Stimulated activated naive B cell treated with anti-CD40 and anti-IgM and Interleukin-4, amounts not matched to agents 10 μg/mL and 1 μg/mL and 100 μg/mL, for 72 hours (primary cell): ENCODE measurements around the gene UTP4.

Experiments
- ATAC-seq, 2 donors: fragments of 150-1000 bp; cut with Tn5 transposase; replicated peaks; 2 replicates each; pipeline ENCODE4 v1.10.0; 2021; ENCODE audit warnings: moderate library complexity in 1 of 2
- DNase-seq: peaks from one replicate; pipeline ENCODE4 v3.0.0; 2021
- H3K27ac Mint-ChIP-seq: one replicate; pipeline ENCODE4 v1.8.0; 2022; ENCODE audit warnings: mild to moderate bottlenecking, mixed read lengths
- H3K27me3 Mint-ChIP-seq, 2 donors: one replicate each; pipeline ENCODE4 v1.8.0; 2022; ENCODE audit warnings: mixed read lengths in 2 of 2
- H3K36me3 Mint-ChIP-seq, 2 donors: one replicate each; pipeline ENCODE4 v1.8.0; 2022; ENCODE audit warnings: mixed read lengths in 2 of 2, mild to moderate bottlenecking in 1 of 2
- H3K4me1 Mint-ChIP-seq, 2 donors: one replicate each; pipeline ENCODE4 v1.8.0; 2022; ENCODE audit warnings: mixed read lengths in 2 of 2, mild to moderate bottlenecking in 1 of 2
- H3K4me3 Mint-ChIP-seq, 2 donors: one replicate each; pipeline ENCODE4 v1.8.0; 2022; ENCODE audit warnings: mild to moderate bottlenecking in 2 of 2, mixed read lengths in 2 of 2, moderate library complexity in 1 of 2
- H3K9me3 Mint-ChIP-seq, 2 donors: one replicate each; pipeline ENCODE4 v1.8.0; 2022; ENCODE audit warnings: mixed read lengths in 2 of 2, mild to moderate bottlenecking in 1 of 2

UTP4 gene

GRCh38 chr16:69132424-69133252, at the start of gene UTP4, which contains the start of gene CHTF8:
Gene UTP4 (plus strand): TSS chr16:69132649. CDS start chr16:69133460, 811 bp downstream.
Gene CHTF8 (minus strand): TSS chr16:69132588. CDS start chr16:69121458, 11,130 bp downstream.
- Mint-ChIP-seq H3K4me1 (peaks cover 28 to 58% of the 10 kb centered on the region in 2 donors), H3K36me3 (peaks cover 22 to 39% of the 10 kb centered on the region in 2 donors), H3K4me3 (peak within 1 kb of the TSS; percentile 97 to 98), H3K27me3 (no peaks in the 10 kb centered on the region), H3K27ac (peak within 1 kb of the TSS; percentile 95), H3K9me3 (no peaks in the 10 kb centered on the region)
- peak; percentile 83 for DNase-seq
- ATAC-seq, result peak; percentile 96

- DNase-seq, result no peak
- Mint-ChIP-seq H3K27me3 (no peaks in the 10 kb centered on the region), H3K4me1 (peaks cover 0 to 1% of the 10 kb centered on the region in 2 donors), H3K9me3 (no peaks in the 10 kb centered on the region), H3K4me3 (no peak overlapping the region), H3K27ac (no peak overlapping the region), H3K36me3 (peaks cover 11 to 37% of the 10 kb centered on the region in 2 donors)
- ATAC-seq, result no peak
Observed at GRCh38 chr16:69083306-69083941, 49.0 kb upstream of the UTP4 start.

- no peaks in the 10 kb centered on the region for H3K9me3 Mint-ChIP-seq
- H3K36me3 Mint-ChIP-seq, result peaks cover 11 to 36% of the 10 kb centered on the region in 2 donors
Observed at GRCh38 chr16:69084289-69084688, 48.2 kb upstream of the UTP4 start.

GRCh38 chr16:69085032-69085695, 47.3 kb upstream of the UTP4 start:
- no peak for DNase-seq
- Mint-ChIP-seq H3K36me3 (peaks cover 11 to 33% of the 10 kb centered on the region in 2 donors), H3K9me3 (no peaks in the 10 kb centered on the region), H3K27me3 (no peaks in the 10 kb centered on the region), H3K4me3 (no peak overlapping the region), H3K4me1 (peaks cover 3 to 5% of the 10 kb centered on the region in 2 donors), H3K27ac (no peak overlapping the region)
- ATAC-seq, result no peak

More at GRCh38 chr16:69084289-69084688, 48.2 kb upstream of the UTP4 start:
- H3K27me3 Mint-ChIP-seq, result no peaks in the 10 kb centered on the region
- H3K27ac Mint-ChIP-seq, result no peak overlapping the region
- H3K4me3 Mint-ChIP-seq, result no peak overlapping the region
- DNase-seq (no peak), ATAC-seq (no peak)
- peaks cover 3% of the 10 kb centered on the region in 2 donors for H3K4me1 Mint-ChIP-seq

- Mint-ChIP-seq H3K36me3 (peaks cover 11 to 33% of the 10 kb centered on the region in 2 donors), H3K4me3 (no peak overlapping the region), H3K9me3 (no peaks in the 10 kb centered on the region), H3K4me1 (peaks cover 3 to 5% of the 10 kb centered on the region in 2 donors), H3K27ac (peak overlapping the region; percentile 78), H3K27me3 (no peaks in the 10 kb centered on the region)
- DNase-seq (no peak), ATAC-seq (no peak)
Observed at GRCh38 chr16:69087161-69087581, 45.3 kb upstream of the UTP4 start.

- H3K9me3 Mint-ChIP-seq, result no peaks in the 10 kb centered on the region
- no peak overlapping the region for H3K4me3 Mint-ChIP-seq
- peak overlapping the region; percentile 43 for H3K27ac Mint-ChIP-seq
- DNase-seq, result no peak
- H3K36me3 Mint-ChIP-seq, result peaks cover 6 to 23% of the 10 kb centered on the region in 2 donors
- no peak for ATAC-seq
- peaks cover 3 to 7% of the 10 kb centered on the region in 2 donors for H3K4me1 Mint-ChIP-seq
- H3K27me3 Mint-ChIP-seq, result no peaks in the 10 kb centered on the region
Observed at GRCh38 chr16:69088684-69089083, 43.8 kb upstream of the UTP4 start.

GRCh38 chr16:69089091-69089910, 43.1 kb upstream of the UTP4 start:
- Mint-ChIP-seq H3K9me3 (no peaks in the 10 kb centered on the region), H3K27me3 (no peaks in the 10 kb centered on the region), H3K27ac (peak overlapping the region; percentile 37), H3K4me1 (peaks cover 5 to 13% of the 10 kb centered on the region in 2 donors), H3K36me3 (peaks cover 7 to 18% of the 10 kb centered on the region in 2 donors), H3K4me3 (no peak overlapping the region)
- ATAC-seq (peak; percentile 52 to 54), DNase-seq (no peak)

GRCh38 chr16:69093974-69094373, 38.5 kb upstream of the UTP4 start:
- no peak for DNase-seq

GRCh38 chr16:69094501-69094900, 37.9 kb upstream of the UTP4 start:
- no peak overlapping the region for H3K4me3 Mint-ChIP-seq

More at GRCh38 chr16:69093974-69094373, 38.5 kb upstream of the UTP4 start:
- no peak overlapping the region for H3K4me3 Mint-ChIP-seq
- peaks cover 0 to 2% of the 10 kb centered on the region in 2 donors for H3K36me3 Mint-ChIP-seq
- no peak overlapping the region for H3K27ac Mint-ChIP-seq
- no peaks in the 10 kb centered on the region for H3K27me3 Mint-ChIP-seq
- peak; percentile 43 to 52 for ATAC-seq
- H3K9me3 Mint-ChIP-seq, result no peaks in the 10 kb centered on the region
- H3K4me1 Mint-ChIP-seq, result peaks cover 8 to 20% of the 10 kb centered on the region in 2 donors

GRCh38 chr16:69095193-69095592, 37.3 kb upstream of the UTP4 start:
- Mint-ChIP-seq H3K4me3 (no peak overlapping the region), H3K36me3 (peaks cover 0 to 2% of the 10 kb centered on the region in 2 donors), H3K27ac (no peak overlapping the region), H3K27me3 (no peaks in the 10 kb centered on the region), H3K4me1 (peaks cover 7 to 15% of the 10 kb centered on the region in 2 donors), H3K9me3 (no peaks in the 10 kb centered on the region)
- no peak for ATAC-seq
- DNase-seq, result no peak

More at GRCh38 chr16:69094501-69094900, 37.9 kb upstream of the UTP4 start:
- no peaks in the 10 kb centered on the region for H3K27me3 Mint-ChIP-seq
- peak; percentile 20 to 34 for ATAC-seq
- H3K4me1 Mint-ChIP-seq, result peaks cover 7 to 16% of the 10 kb centered on the region in 2 donors
- H3K27ac Mint-ChIP-seq, result no peak overlapping the region
- H3K9me3 Mint-ChIP-seq, result no peaks in the 10 kb centered on the region
- peaks cover 0 to 2% of the 10 kb centered on the region in 2 donors for H3K36me3 Mint-ChIP-seq
- no peak for DNase-seq

- Mint-ChIP-seq H3K36me3 (peaks cover 0 to under 1% of the 10 kb centered on the region in 2 donors), H3K4me1 (peaks cover under 1 to 1% of the 10 kb centered on the region in 2 donors), H3K27me3 (peaks cover 14 to 16% of the 10 kb centered on the region in 2 donors), H3K4me3 (no peak overlapping the region), H3K27ac (no peak overlapping the region), H3K9me3 (no peaks in the 10 kb centered on the region)
- DNase-seq (no peak), ATAC-seq (no peak)
Observed at GRCh38 chr16:69100071-69100691, 32.3 kb upstream of the UTP4 start.

GRCh38 chr16:69105501-69106361, 26.7 kb upstream of the UTP4 start, which contains the start of gene HAS3:
Gene HAS3 (plus strand): TSS chr16:69105653. CDS start chr16:69109396, 3,743 bp downstream.
- Mint-ChIP-seq H3K9me3 (no peaks in the 10 kb centered on the region), H3K36me3 (peaks cover 19 to 34% of the 10 kb centered on the region in 2 donors), H3K4me3 (peak within 1 kb of the TSS; percentile 83 to 95), H3K27me3 (peaks cover 42 to 51% of the 10 kb centered on the region in 2 donors), H3K4me1 (peaks cover 20 to 29% of the 10 kb centered on the region in 2 donors), H3K27ac (peak within 1 kb of the TSS; percentile 87)
- ATAC-seq, result peak; percentile 70 to 78
- no peak for DNase-seq
